GM23248 (cell line): Measurements from ENCODE around the gene HSF2BP. TPM values are rescaled to one million over a fixed set of nuclear protein-coding genes. Genes with fewer than 3 reads are reported as not detected.

Experiments used
- DNase-seq: peaks from one replicate; pipeline ENCODE4 v3.0.0-alpha.2; 2015
- H2AFZ ChIP-seq: fragments of 200-600 bp; sonication (generic); 2 replicates; pipeline ENCODE4 v1.6.1; 2016; ENCODE audit warnings: antibody characterized with exemption
- H3F3A ChIP-seq: fragments of 200-600 bp; sonication (generic); 2 replicates; pipeline ENCODE4 v1.6.1; 2016; ENCODE audit warnings: mild to moderate bottlenecking, antibody characterized with exemption, mixed run types; ENCODE audit not compliant: insufficient read depth
- H3K27ac ChIP-seq: fragments of 200-600 bp; sonication (generic); 2 replicates; pipeline ENCODE4 v1.5.1; 2016; ENCODE audit warnings: mild to moderate bottlenecking
- H3K27me3 ChIP-seq: fragments of 200-600 bp; sonication (generic); replicated peaks from 2 replicates; pipeline ENCODE4 v1.6.1; 2016; ENCODE audit warnings: mild to moderate bottlenecking; ENCODE audit not compliant: insufficient read depth
- H3K36me3 ChIP-seq: fragments of 200-600 bp; sonication (generic); 2 replicates; pipeline ENCODE4 v1.6.1; 2016; ENCODE audit warnings: low read depth, mild to moderate bottlenecking
- H3K4me1 ChIP-seq: fragments of 200-600 bp; sonication (generic); 2 replicates; pipeline ENCODE4 v1.6.1; 2016; ENCODE audit warnings: mild to moderate bottlenecking; ENCODE audit not compliant: insufficient read depth
- H3K4me2 ChIP-seq: fragments of 200-600 bp; sonication (generic); one replicate; pipeline ENCODE4 v1.6.1; 2016; ENCODE audit warnings: mild to moderate bottlenecking; ENCODE audit not compliant: unreplicated experiment
- H3K4me3 ChIP-seq: fragments of 200-600 bp; sonication (generic); 2 replicates; pipeline ENCODE4 v1.5.1; 2016; ENCODE audit warnings: mild to moderate bottlenecking
- H3K79me2 ChIP-seq: fragments of 200-600 bp; sonication (generic); 2 replicates; pipeline ENCODE4 v1.6.1; 2016; ENCODE audit warnings: mild to moderate bottlenecking; ENCODE audit not compliant: insufficient read depth
- H3K9ac ChIP-seq: fragments of 200-600 bp; sonication (generic); 2 replicates; pipeline ENCODE4 v1.6.1; 2016; ENCODE audit warnings: mild to moderate bottlenecking
- H3K9me2 ChIP-seq: fragments of 200-600 bp; sonication (generic); 2 replicates; pipeline ENCODE4 v1.6.1; 2016; ENCODE audit warnings: mixed run types, mild to moderate bottlenecking, moderate library complexity; ENCODE audit not compliant: insufficient read depth
- H3K9me3 ChIP-seq: fragments of 200-600 bp; sonication (generic); one replicate; pipeline ENCODE4 v1.6.1; 2017; ENCODE audit warnings: low read depth
- H4K20me1 ChIP-seq: fragments of 200-600 bp; sonication (generic); 2 replicates; pipeline ENCODE4 v1.6.0; 2016; ENCODE audit not compliant: insufficient read depth
- EZH2 ChIP-seq: fragments of 200-600 bp; sonication (generic); IDR thresholded peaks from 2 replicates; pipeline ENCODE4 v1.6.1; 2018; ENCODE audit warnings: antibody characterized with exemption, mild to moderate bottlenecking; ENCODE audit not compliant: insufficient read depth, poor library complexity, severe bottlenecking
- EZH2phosphoT487 ChIP-seq: fragments of 200-600 bp; sonication (generic); IDR thresholded peaks from 2 replicates; pipeline ENCODE4 v1.6.1; 2018; ENCODE audit warnings: antibody characterized with exemption, moderate library complexity, mild to moderate bottlenecking, low read depth; ENCODE audit not compliant: insufficient read depth
- WGBS, 2 experiments: methylation state at CpG; one replicate each; pipeline ENCODE4 v1.1.6; 2015 to 2017; ENCODE audit warnings: low lambda C conversion rate in 2 of 2, low coverage in 1 of 2; ENCODE audit errors: missing lambda C conversion rate in 2 of 2; 5-methylcytosine and 5-hydroxymethylcytosine counted together
- in situ Hi-C: fragments of 300-500 bp; cut with MboI; formaldehyde crosslinking; loops from 2 replicates; pipeline ENCODE4 v1.15.0; 2020
- polyA plus RNA-seq: library from polyadenylated mRNA; unstranded; fragments of >200 nt; fragmentation: Nextera tagmentation; extraction: Ambion mirVana; gene quantifications from 2 replicates; pipeline ENCODE4 v1.2.1, GENCODE V29; 2016
- total RNA-seq: library from RNA; depleted of rRNA; stranded (reverse); fragments of >200 nt; shearing (Covaris generic); gene quantifications from 2 replicates; pipeline ENCODE4 v1.2.3, GENCODE V29; 2014

HSF2BP gene
- total and polyA plus RNA-seq, 2 experiments from 2014 or later, result 1.6 to 4.8 TPM

DNA sequence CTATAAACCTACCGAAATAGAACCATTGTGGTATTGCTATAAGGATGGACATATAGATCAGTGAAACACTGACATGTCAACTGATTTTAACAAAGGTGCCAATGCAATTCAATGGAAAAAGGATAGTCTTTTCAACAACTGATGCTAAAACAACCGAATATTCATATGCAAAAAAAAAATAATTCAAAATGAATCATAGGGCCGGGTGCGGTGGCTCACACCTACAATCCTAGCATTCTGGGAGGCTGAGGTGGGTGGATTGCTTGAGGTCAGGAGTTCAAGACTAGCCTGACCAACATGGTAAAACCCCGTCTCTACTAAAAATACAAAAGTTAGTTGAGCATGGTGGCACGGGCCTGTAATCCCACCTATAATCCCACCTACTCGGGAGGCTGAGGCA is 23.9 kb downstream of the HSF2BP start:
- Histone ChIP-seq H3K27me3 (no peaks in the 10 kb centered on the region), H3K4me3 (no peak overlapping the region), H3K9ac (no peak overlapping the region), H3K9me2 (no peaks in the 10 kb centered on the region), H3K36me3 (no peaks in the 10 kb centered on the region), H3K27ac (no peak overlapping the region), H3K79me2 (no peaks in the 10 kb centered on the region), H3K4me2 (no peak overlapping the region), H2AFZ (no peak overlapping the region), H3K9me3 (no peaks in the 10 kb centered on the region), H3F3A (peaks cover 15% of the 10 kb centered on the region), H4K20me1 (no peaks in the 10 kb centered on the region), H3K4me1 (peaks cover 8% of the 10 kb centered on the region)
- in situ Hi-C loops, result no loop called here
- TF ChIP-seq EZH2phosphoT487 (no peak), EZH2 (no peak)
- WGBS, 2 experiments, result 95 to 99% methylated on average over 7 of the region's 7 CpGs
- no peak for DNase-seq

GRCh38 chr21:43634618-43635017 is 24.7 kb downstream of the HSF2BP start:
- no peak for TF ChIP-seq EZH2
- no peak for TF ChIP-seq EZH2phosphoT487
- no peaks in the 10 kb centered on the region for H3K27me3 ChIP-seq
- H4K20me1 ChIP-seq, result no peaks in the 10 kb centered on the region
- no peak overlapping the region for H2AFZ ChIP-seq
- H3K27ac ChIP-seq, result no peak overlapping the region
- H3K4me3 ChIP-seq, result no peak overlapping the region
- no peaks in the 10 kb centered on the region for H3K36me3 ChIP-seq
- no peaks in the 10 kb centered on the region for H3K79me2 ChIP-seq
- in situ Hi-C loops, result no loop called here
- WGBS, 2 experiments, result 46 to 47% methylated on average over 5 of the region's 5 CpGs
- no peaks in the 10 kb centered on the region for H3K9me2 ChIP-seq
- H3K4me1 ChIP-seq, result peaks cover 3% of the 10 kb centered on the region; the same call in 1 of the 2 replicates
- H3F3A ChIP-seq, result peaks cover 7% of the 10 kb centered on the region
- H3K4me2 ChIP-seq, result no peak overlapping the region
- H3K9me3 ChIP-seq, result no peaks in the 10 kb centered on the region
- no peak overlapping the region for H3K9ac ChIP-seq
- peak; percentile 68 for DNase-seq

DNA sequence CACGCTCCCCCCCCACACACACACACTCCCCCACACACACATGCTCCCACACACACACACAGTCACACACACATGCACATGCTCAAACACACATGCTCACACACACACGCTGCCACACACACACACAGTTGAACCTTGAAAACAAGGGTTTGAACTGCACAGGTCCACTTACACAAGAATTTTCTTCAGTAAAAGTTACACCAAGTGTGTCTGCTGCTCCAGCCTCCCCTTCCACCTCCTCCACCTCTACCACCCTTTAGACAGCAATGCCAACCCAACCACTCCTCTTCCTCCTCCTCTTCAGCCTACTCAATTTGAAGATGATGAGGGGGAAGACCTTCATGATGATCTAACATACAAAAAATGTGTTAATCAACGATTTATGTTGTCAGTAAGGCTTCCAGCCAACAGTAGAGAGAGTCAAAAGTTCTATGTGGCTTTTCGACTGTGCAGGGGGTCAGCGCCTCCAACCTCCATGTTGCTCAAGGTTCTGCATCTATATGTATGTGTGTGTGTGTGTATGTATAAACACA is 26.8 kb downstream of the HSF2BP start:
- H3K4me2 ChIP-seq, result no peak overlapping the region
- H3K4me3 ChIP-seq, result no peak overlapping the region
- H3K27ac ChIP-seq, result no peak overlapping the region
- H3K79me2 ChIP-seq, result no peaks in the 10 kb centered on the region
- no peaks in the 10 kb centered on the region for H3K9me2 ChIP-seq
- DNase-seq, result no peak
- no peaks in the 10 kb centered on the region for H3K9me3 ChIP-seq
- H3K9ac ChIP-seq, result no peak overlapping the region
- no peaks in the 10 kb centered on the region for H3K36me3 ChIP-seq
- H3F3A ChIP-seq, result no peaks in the 10 kb centered on the region; the same call in 1 of the 2 replicates
- WGBS, 2 experiments, result 75 to 78% methylated on average over 5 of the region's 5 CpGs
- no peaks in the 10 kb centered on the region for H4K20me1 ChIP-seq
- H2AFZ ChIP-seq, result no peak overlapping the region
- in situ Hi-C loops, result no loop called here
- H3K4me1 ChIP-seq, result 0 out of 2 replicates have a peak, but pooled peaks cover 3% of the 10 kb centered on the region
- no peak for TF ChIP-seq EZH2phosphoT487
- no peak for TF ChIP-seq EZH2
- no peaks in the 10 kb centered on the region for H3K27me3 ChIP-seq

DNA sequence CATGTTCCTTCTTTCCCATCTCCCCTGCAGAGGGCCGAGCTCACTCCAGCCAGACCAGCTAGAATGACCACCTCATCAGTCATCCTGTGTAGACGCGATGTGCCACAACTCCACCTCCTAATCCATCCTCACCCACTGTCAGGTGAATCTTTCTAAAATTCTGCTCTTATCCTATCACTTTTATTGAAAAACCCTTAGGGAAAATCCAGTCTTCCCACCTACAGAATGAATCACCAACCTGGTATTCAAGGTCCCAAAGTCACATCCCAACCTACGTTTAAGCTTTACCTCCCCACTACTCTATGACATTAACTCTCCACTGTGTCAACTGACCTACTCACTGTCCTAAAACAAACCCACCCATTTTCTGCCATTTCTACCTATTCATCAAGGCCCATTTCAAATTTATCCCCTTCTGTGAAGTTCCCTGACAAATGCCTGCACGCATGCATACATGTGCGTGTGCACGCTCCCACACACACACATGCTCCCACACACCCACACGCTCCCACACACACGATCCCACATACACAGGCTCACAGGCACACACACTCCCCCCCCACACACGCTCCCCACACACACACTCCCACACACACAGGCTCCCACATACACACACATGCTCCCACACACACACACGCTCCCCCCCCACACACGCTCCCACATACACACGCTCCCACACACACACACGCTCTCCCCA is 27.7 kb downstream of the HSF2BP start:
- H3K79me2 ChIP-seq, result no peaks in the 10 kb centered on the region
- no peak for DNase-seq
- no peak overlapping the region for H3K4me3 ChIP-seq
- no peak overlapping the region for H3K9ac ChIP-seq
- H3K9me3 ChIP-seq, result no peaks in the 10 kb centered on the region
- H4K20me1 ChIP-seq, result no peaks in the 10 kb centered on the region
- H3F3A ChIP-seq, result no peaks in the 10 kb centered on the region; the same call in 1 of the 2 replicates
- 85 to 93% methylated on average over 9 to 14 of the region's 14 CpGs for WGBS, 2 experiments
- H3K9me2 ChIP-seq, result no peaks in the 10 kb centered on the region
- H3K4me2 ChIP-seq, result no peak overlapping the region
- H3K27me3 ChIP-seq, result no peaks in the 10 kb centered on the region
- TF ChIP-seq EZH2phosphoT487, result no peak
- TF ChIP-seq EZH2, result no peak
- 0 out of 2 replicates have a peak, but pooled peaks cover 3% of the 10 kb centered on the region for H3K4me1 ChIP-seq
- in situ Hi-C loops, result no loop called here
- H3K27ac ChIP-seq, result no peak overlapping the region
- no peaks in the 10 kb centered on the region for H3K36me3 ChIP-seq
- no peak overlapping the region for H2AFZ ChIP-seq
